NCI-H446 (cell line): ENCODE results near the gene DNLZ.
"Not testable (repeated sequence)": the region's sequence is repeated elsewhere in the genome, so short reads cannot be mapped to it uniquely, and the experiment has no call there.

ENCODE experiments used
- DNase-seq, 2 experiments: peaks; one replicate each; lab custom pipeline; 2025; lab: John Stamatoyannopoulos, UW

Gene DNLZ

DNA sequence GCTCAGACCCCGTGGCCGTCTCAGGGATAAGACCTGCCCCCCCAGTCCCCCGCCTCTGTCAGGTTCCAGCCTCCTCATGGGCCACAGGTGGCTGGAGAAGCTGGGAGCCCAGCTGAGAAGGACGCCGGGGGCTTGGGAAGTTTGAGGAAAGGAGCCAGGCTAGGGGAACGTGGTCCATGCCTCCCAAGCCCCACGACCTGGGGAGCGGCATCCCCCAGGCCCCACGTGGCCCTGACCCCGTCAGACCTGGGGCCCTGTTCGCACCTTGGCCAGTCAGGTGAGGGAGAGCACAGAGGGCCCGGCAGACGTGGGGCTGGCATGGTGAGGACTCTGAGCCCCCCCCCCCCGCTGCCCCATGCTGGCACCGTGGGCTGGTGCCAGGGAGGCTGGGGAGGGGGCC, 32.5 kb downstream of the DNLZ start:
- DNase-seq = no peak

DNA sequence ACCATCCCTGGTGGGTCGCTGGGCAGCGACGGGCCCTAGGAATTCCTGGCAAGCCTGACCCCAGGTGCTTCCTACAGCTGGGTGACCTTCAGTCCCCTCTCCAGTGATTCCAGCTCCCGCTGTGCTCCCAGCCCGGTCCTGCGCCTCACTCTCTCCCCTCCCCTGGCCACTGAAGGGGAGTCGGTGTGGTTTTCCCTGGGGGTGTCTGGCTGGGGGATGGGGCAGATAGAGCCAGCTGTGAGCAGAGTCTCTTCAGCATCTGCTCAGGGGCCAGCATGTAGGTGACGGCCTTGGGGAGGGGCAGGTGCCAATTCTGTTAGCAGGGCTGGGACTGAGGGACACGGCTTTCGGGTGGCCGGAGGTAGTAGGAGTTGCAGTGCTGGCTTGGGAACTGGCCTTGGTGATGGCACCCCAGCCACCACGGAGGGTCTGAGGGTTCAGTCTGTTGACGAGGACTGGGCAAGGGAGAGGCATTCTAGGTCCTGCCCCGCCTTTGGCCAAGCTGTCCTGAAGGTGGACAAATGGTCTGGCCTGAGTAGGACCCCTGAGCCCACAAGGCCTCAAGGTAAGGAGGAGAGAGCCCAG, 33.0 kb downstream of the DNLZ start:
- no peak for DNase-seq

DNA sequence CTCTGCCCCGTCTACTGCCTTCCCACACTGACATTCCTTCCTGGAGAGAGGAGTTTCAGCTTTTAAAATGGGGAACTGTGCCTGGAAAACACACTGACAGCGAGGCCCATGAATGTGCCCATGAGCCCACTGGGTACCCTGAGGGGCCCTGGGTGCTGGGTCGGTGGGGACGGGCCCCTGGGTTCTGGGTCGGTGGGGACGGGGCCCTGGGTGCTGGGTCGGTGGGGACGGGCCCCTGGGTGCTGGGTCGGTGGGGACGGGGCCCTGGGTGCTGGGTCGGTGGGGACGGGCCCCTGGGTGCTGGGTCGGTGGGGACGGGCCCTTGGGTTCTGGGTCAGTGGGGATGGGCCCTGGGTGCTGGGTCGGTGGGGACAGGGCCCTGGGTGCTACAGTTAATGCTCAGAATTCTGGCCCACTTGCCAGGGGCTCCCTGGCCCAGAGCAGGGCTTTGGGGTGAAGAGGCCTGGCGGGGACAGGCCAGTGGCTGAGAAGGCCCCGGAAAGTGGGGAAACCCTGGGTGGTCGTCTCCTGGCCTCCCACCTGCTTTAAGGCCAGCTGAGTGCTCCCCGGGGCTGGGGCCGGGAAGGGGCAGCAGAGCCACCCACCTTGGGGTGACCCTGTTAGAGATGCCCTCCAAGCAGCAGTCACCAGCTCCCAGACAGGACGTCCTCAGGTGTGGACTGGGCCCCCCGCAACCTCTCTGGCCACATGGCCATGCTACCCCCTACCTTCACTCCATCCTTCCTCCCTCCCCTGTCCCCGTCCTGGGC, 33.7 kb downstream of the DNLZ start:
- no peak for DNase-seq

DNA sequence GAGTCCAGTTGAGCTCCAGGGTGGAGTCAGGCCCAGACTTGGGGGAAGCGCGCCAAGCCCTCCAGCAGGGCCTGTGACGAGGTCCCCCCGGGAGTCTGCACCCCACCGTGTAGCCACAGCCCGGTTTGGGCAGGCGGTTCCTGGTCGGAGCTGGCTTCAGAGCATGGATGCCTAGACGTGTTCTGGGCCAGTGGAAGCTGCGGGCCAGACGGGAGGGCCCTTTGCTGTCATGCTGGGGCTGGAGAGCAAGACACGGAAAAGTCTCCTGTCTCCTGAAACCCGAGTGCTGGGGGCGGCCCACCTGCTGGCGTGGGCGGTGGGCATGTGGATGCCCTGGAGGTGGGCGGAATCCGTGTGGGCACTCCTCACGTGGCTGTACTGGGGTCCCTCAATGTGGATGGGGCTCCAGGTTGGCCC, 34.3 kb downstream of the DNLZ start:
- no peak for DNase-seq

DNA sequence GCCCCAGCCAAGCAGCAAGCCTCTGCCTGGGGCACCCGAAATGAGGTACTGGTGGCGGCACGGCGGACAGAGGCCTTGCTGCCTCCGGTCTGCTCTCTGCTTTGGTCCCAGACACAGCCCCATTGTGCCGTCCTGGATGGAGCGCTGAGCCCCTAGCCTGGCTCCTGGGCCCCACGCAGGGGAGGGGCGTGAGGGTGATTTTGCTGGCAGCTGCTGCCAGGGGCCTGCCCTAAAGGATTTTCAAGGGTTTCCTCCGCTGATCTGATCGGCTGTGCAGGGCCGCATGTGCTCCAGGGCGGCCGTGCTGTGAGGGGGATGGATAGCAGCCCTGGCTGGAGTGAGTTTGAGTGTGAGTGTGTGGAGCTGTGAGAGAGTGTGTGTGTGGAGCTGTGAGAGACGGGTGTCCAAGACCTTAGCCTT, 34.9 kb downstream of the DNLZ start:
- no peak for DNase-seq

DNA sequence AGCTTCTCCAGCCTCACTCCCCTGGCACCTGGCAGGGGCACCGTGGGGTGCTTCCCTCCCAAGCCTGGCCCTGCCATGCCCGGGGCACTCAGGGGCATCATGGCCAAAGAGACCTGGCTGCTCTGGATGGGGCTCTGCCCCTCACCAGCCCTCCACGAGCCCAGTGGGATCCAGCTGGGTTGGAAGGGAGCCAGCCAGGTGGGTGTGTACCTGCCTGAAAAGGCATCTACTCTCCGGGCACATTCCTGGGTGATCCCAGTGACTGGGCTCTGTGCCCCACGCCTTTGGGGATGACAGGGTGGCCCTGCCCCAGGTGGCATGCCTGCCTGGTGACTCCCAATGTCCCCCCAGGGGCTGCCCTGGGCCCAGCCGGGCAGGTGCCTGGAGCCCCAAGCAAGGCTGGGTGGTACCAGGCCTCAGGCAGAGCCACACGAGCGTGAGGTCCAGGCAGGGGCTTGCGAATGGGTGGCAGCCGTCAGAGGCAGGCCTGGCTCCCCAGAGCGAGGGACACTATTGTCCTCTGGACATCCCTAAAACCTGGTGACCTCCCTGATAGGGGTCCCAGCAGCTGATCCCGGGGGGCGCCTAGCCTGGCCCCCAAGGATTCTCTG, 35.4 kb downstream of the DNLZ start:
- no peak for DNase-seq

DNA sequence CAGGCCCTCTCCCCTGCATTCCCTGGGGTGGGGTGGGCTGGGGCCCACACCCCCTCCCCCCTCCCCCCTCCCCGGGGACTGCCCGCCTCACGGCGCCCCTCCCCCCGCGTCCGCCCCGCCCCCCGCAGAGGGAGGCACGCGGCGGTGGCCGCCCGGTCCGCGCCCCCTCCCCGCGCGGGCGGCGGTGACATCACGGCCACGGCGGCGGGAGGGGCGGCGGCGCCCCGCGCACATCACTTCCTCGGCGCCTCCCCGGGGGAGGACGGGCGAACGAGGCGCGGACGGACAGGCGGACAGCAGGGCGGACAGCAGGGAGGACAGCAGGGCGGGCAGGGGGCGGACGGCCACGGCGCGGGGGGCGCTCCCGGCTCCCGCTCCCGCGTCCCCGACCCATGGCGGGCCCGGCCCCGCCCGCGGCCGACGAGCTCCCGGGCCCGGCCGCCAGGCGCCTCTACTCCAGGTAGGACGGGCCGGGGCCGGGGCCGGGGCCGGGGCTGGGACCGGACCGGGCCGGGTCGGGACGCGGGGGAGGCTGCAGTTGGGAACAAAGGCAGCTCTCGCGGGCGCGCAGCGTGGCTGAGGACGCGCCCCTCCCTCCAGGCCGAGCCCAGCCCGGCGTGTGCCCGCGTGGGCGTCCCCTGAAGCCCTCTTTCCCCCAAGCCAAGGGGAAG, 36.1 kb downstream of the DNLZ start, which contains the start of gene GPSM1:
GPSM1 (plus strand) TSS at position 236 of the 671 bp plus-strand sequence; CDS start at position 393, 157 bp downstream.
- no peak for DNase-seq

DNA sequence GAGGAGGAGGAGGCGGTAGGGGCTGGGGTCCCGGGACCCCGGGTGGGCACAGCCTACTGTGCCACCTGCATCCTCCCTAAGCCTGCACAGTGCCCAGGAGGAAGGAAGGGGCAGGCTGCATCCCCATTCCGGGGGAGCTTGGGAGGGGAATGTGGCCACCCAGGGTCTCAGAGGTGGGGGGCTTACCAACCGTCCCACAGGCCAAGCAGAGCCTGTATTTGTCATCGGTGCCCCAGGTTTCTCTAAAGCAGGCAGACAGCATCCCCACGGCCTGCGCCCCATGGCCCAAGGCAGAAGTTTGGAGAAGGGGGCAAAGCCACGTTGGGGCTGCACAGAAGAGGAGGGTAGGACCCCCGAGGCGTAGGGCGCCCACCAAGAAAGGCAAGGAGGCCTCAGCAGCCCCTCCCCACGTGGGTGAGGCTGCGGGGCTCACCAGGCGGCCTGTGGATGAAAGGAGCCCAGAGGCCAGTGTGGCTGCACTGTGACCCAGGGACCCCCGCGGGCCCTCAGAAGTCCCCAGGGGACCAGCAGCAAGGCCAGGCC, 36.7 kb downstream of the DNLZ start:
- DNase-seq = no peak

DNA sequence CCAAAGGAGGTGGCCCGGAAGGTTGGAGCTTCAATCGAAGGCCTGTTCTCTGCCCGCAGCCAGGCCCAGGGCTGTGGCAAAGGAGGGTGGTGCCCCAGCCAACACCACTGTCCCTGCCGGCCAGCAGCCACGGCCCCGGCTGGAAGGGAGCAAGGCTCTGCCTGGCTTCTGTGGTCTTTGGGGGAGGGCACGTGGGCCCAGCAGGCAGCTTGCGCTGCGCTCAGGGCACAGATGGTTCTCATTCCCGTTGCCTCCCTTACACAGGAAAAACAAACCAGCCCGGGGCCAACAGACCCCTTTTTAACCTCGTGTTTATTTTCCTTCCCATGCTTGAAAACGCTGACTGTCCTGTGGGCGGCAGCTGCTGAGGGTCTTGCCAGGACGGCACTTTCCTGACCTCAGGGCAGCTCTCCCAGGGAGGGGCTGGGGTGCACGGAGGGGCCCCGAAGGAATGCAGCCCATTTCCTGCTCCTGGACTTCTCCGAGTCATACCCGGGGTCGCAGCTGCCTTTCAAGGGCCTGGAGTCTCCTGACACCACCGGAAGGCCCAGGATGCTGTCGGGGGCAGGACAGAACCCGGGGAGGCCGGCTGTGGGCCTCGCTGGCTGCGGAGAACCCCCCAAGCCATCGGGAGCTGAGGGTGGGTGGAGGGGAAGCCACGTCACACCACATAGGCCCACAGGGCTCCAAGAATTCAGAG, 37.3 kb downstream of the DNLZ start:
- peak in 1 of 2 experiments; percentile 52 for DNase-seq

DNA sequence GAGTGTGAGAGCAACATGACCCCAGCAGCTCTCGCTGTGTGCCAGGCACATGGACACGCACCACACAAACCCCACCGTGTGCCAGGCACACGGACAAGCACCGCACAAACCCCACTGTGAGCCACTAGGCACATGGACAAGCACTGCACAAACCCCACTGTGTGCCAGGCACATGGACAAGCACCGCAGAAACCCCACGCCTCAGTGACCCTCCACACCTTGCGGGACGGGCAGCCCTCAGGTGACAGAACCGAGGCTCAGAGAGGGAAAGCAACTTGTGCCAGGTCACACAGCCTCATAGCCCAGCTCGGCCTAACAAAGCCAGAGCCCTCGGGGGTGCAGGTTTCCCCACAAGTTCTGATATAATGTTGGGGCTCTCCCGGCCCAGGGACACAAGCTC, 38.2 kb downstream of the DNLZ start:
- no peak for DNase-seq

DNA sequence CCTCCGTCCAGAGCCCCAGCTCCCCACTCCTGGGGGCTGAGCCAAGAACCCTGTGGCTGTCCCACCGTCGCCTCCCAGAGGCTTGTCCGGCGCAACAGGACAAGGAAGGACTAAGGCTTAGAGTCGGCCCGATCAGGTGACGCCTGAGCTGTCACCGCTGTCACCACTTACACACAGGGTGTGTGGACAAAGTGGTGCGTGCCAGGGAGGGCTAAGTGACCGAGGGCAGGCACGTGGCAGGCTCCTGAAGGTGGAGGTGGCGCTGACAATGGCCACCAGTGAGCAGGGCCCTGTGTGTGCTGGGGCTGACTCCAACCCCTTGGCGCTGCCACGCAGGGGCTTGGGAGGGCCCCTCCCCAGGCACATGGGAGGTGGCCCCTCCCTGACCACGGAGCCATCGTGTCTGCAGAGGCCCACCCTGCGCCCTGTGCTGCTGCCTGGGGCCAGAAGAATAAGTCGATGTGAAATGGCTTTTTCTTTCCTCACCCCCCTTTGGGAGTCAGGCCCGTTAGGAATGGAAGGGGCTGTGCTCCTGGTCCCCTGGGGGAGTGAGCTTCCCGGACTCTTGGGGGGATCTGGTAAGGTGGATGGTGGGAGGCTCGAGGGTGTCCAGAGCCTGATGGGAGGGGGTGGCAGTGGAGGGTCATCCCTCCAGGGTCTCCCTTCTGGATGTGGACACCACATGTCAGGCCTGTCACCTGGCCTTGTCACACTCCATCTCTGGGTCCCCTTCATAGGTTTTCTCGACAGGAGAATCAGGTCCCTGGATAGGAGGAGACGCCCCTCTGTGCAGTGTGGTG, 38.8 kb downstream of the DNLZ start:
- DNase-seq = no peak

DNA sequence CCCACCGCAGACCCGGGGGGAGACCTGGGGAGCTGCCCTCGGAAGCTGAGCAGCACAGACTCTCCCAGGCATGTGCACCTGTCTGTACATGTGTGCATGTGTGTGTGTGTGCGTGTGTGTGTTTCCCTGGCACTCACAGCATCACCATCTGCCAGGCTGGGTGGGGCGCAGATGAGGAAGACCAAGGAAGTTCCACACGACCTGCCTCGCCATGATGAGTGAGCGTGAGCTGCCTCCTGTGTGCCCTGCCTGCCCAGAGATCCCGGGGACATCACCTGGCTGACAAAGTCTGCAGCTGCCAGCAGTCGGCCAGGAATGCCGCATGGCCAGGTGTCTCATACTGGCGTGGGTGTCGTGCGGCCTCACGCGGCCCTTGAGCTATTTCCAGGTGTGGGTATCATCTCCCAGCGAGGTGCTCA, 40.2 kb downstream of the DNLZ start:
- DNase-seq = no peak

DNA sequence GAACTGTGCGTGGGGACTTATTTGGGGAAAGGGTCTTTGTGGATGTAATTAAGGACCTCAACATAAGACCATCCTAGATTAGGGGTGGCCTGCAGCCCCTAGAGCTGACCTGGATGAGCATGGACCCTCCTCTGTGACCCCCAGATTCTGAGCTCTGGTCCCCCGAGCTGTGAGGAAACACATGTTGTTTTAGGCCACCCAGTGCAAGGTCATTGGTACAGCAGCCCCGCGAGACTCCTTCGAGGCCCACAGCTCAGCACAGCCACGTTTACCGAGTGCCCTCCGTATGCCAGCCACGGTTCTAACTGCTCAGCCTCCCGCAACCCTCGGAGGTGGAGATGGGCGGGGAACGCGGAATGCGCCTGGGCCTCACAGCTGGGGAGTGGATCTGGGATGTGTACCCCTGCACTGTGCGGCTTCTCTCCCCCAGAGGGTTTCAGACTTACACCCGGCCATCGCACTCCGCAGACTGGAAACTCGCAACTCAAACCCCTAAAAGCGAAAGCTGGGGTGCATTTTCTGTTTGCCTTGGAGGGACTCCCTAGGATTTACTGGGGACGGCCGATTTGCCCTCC, 40.7 kb downstream of the DNLZ start:
- no peak for DNase-seq

DNA sequence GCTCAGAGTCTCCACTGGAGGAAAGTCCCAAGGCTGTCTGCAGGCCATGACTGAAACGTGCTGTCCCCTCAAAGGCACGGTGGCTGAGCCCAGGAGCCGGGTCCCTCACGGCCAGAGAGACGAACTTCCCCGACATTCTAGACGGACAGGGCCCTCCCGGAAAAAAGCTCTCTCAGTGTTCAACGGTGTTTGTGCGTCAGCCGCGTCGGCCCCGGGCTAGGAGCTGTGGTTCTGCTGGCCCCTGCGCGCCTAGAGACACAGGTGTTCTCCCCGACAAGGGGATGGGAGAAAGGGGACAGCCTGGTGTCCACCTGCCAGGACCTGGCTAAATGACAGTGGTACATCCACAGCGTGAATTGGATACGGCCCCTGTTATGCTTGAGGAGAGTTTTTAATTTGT, 42.0 kb downstream of the DNLZ start:
- DNase-seq = no peak

DNA sequence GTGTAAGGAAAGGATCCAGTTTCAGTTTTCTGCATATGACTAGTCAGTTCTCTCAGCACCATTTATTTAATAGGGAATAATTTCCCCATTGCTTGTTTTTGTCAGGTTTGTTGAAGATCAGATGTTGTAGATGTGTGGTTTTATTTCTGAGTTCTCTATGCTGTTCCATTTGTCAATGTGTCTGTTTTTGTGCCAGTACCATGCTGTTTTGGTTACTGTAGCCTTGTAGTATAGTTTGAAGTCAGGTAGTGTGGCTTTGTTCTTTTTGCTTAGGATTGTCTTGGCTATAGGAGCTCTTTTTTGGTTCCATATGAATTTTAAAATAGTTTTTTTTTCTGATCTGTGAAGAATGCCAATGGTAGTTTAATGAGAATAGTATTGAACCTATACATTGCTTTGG, 42.6 kb downstream of the DNLZ start:
- DNase-seq = not testable (repeated sequence)

DNA sequence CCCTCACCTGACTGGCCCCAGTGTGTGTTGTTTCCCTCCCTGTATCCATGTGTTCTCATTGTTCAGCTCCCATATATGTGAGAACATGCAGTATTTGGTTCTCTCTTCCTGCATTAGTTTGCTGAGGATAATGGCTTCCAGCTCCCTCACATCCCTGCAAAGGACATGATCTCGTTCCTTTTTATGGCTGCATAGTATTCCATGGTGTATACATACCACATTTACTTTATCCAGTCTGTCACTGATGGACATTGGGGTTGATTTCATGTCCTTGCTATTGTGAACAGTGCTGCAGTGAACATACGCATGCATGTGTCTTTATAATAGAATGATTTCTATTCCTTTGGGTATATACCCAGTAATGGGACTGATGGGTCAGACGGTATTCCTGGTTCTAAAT, 43.6 kb downstream of the DNLZ start:
- not testable (repeated sequence) for DNase-seq

DNA sequence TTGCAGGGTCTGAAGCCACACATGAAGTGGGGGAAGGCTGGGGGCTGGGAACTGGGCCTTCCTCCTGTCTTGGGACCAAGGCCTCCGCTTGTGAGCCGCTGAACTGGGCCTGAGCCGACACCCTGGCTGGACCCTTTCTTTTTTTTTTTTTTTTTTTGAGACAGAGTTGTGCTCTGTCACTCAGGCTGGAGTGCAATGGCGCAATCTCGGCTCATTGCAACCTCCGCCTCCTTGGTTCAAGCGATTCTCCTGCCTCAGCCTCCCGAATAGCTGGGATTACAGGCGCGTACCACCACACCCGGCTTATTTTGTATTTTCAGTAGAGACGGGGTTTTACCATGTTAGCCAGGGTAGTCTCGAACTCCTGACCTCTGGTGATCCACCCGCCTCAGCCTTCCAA, 44.3 kb downstream of the DNLZ start:
- not testable (repeated sequence) for DNase-seq

DNA sequence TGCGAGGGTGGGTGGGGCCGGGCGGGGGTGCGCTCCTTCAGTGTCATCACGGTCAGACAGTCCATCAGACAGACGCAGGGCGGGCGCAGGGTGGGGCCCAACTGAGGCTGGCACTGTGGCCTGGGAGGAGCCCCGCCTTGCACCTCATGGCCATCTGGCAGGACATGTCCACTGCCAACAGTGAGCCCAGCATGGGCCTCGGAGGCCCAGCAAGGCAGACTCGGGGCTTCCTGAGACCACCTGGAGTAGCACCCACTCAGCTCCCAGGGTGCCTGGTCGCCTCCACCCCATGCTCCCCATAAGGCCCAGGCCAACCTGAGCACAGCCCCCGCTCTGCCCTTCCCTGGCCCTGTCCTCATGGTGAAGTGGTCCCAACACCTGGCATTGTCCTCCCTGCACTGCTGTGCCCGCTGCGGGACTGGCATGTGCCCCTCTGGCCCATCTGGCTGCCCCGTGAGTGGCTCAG, 44.7 kb downstream of the DNLZ start:
- DNase-seq = no peak

DNA sequence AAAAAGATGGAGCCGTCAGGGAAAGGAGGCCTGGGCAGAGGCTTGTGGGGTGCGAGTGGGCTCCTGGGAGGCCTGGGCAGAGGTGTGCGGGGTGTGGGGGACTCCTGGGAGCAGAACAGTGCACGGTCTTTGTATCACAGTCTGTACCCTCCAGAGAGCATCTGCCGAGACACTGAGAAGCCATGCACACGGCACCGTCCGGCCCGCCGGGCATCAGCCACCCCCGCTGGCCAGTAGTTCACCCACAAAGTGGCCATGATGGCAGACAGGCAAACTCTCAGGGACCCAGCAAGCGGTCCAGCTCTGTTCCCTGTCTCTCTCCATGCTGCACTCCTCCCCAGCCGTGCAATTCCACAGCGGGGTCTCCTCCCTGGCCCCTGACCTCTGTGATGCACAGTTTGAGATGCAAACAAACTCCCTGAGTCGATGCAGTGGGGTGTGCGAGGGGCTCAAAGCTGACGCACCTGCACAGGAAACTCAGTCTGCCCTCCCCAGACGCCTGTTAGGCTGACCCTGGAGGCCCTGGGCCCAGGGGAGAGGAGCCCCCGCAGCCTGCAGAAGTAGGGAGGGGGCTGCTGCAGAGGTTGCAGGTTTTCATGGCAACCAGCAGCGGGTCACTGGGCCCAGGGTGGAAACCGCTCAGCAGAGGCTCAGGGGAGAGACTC, 45.3 kb downstream of the DNLZ start:
- DNase-seq = no peak

DNA sequence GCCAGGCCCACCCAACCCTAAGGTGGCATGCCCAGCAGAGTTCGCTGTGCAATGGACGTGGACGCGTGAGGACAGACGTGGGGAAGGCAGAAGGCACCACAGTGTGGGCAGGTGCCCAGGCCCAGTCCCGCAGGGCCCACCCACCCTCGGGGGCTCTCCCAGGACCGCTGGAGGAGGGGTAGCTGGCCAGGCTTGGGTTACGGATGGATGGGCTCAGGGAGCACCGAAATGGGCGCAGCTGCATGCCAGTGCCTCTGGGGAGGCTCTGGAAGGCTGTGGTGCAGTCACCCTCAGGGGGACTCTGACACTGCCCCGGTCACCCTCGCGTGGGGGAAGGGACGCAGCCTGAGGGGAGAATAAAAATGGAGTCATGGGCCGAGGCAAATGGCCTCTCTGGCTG, 45.8 kb downstream of the DNLZ start:
- DNase-seq = no peak
